Pancreas (tissue), 10 donors: ENCODE data around the gene OPA3. TPM values are rescaled to one million over a fixed set of nuclear protein-coding genes. Genes with fewer than 3 reads are reported as not detected.

Experiments used
- ATAC-seq, 4 donors: fragments of 200-7000 bp; cut with Tn5 transposase; one replicate each; pipeline versions ENCODE4 v1.8.0 to v1.9.1; 2020; ENCODE audit warnings: mild to moderate bottlenecking in 4 of 4, moderate library complexity in 4 of 4
- DNase-seq, 6 donors: peaks; one replicate each; pipeline ENCODE4 v3.0.0-alpha.2; 2020
- FAIRE-seq: peaks from 2 replicates; lab custom pipeline; 2012; peaks lifted over from hg19 to GRCh38; lab: Jason Lieb, UNC
- H3K27ac ChIP-seq, 4 donors: fragments of 200-600 bp; sonication (generic); 1 replicate in 3 of 4; 2 replicates in 1 of 4; pipeline versions ENCODE4 v1.5.0 to v1.8.0; 2020
- H3K27me3 ChIP-seq, 4 donors: fragments of 200-600 bp; one replicate each; pipeline ENCODE4 v1.8.0; 2021
- H3K36me3 ChIP-seq, 3 donors: fragments of 200-600 bp; sonication (generic) in 1 of 3; one replicate each; pipeline versions ENCODE4 v1.5.0 to v1.8.0; 2020 to 2021
- H3K4me1 ChIP-seq, 3 donors: fragments of 200-600 bp; one replicate each; pipeline ENCODE4 v1.8.0; 2021
- H3K4me3 ChIP-seq, 4 donors: fragments of 200-600 bp; sonication (generic) in 2 of 4; one replicate each; pipeline versions ENCODE4 v1.5.0 to v1.8.0; 2020 to 2021
- H3K9me3 ChIP-seq, 4 donors: fragments of 200-600 bp; one replicate each; pipeline ENCODE4 v1.8.0; 2021
- WGBS, 2 donors: extraction: QIAGEN DNeasy Blood & Tissue Kit; methylation state at CpG; one replicate each; pipeline ENCODE4 v1.1.7; 2013; 5-methylcytosine and 5-hydroxymethylcytosine counted together
- intact Hi-C, 3 donors: fragments of 100-400 bp; cut with DNase I; formaldehyde crosslinking; loops; one replicate each; pipeline versions ENCODE4 v1.11.1 to v1.14.2; 2022
- polyA plus RNA-seq, 2 donors: library from polyadenylated mRNA; stranded (reverse); fragments of 200-250 nt; gene quantifications; one replicate each; pipeline ENCODE4 v1.2.3, GENCODE V29; 2013
- total RNA-seq, 6 donors: library from RNA; stranded (reverse); fragmentation: NEBNext Ultra II Directional in 4 of 6; extraction: Animal tissue kit (Norgen Biotek cat#: 25700) in 4 of 6; gene quantifications; one replicate each; pipeline versions ENCODE4 v1.2.1 to v1.2.4, GENCODE V29; 2021 to 2023
- TF ChIP-seq, protein P1 (sequence below), 4 donors: fragments of 200-600 bp; sonication (generic) in 3 of 4; IDR thresholded peaks; one replicate each; pipeline versions ENCODE4 v1.5.0 to v1.8.0; 2021; ENCODE audit warnings: antibody characterized with exemption in 4 of 4
- donor health status: healthy with polysubstance abuse.
- donor health status: DM: no; HTN: no; CAD: no; lungs with moderate emphysema.
- donor health status: DM: no; HTN: no; CAD: no.
- donor health status: control.
- donor health status: control.
- donor health status: Bipolar disorder and iron deficiency.
- donor health status: DM: yes; HTN: yes; CAD: no.
- donor health status: DM: no; HTN: no; CAD: no.
- donor health status: DM: no; HTN: no; CAD: no.
- donor health status: DM: yes; HTN: yes; CAD: no.

The OPA3 gene
- total and polyA plus RNA-seq, 8 donors, result 3.4 to 8.0 (median 4.7) TPM

DNA sequence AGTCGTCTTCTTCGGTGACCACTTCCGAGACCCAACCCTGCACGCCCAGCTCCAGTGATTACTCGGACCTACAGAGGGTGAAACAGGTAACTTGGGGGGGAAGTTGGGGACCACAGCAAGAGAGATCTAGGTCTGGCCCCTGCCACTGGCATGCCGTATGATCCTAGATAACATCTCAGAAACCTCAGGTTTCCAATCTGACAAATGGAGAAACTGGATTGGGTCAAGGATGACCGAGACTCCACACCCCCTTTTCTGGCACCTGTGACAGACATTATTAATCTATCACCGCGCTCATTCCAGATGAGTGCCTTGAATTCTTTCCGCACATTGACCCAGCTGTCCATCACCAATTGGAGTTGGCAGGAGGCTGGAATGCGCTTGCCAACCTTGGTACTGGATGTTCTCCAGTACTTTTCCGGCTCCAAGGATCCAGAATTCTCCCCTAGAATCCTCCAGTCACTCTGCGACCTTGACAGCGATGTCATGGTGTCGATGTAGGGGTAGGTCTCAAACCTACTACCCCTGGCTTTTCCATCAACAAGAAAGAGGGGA lies 60.0 kb downstream of the OPA3 start:
- H3K27me3 ChIP-seq, result no peaks in the 10 kb centered on the region
- H3K4me1 ChIP-seq, result peaks cover 3 to 7% (median 6%) of the 10 kb centered on the region in 3 donors
- FAIRE-seq (no peak), ATAC-seq (peak; percentile 11 to 65 (median 54)), DNase-seq (peak in 4 of 6 donors; percentile 70 to 83 (median 76))
- WGBS, 2 donors, result 38 to 39% methylated on average over 15 of the region's 15 CpGs
- TF ChIP-seq, protein P1, sequence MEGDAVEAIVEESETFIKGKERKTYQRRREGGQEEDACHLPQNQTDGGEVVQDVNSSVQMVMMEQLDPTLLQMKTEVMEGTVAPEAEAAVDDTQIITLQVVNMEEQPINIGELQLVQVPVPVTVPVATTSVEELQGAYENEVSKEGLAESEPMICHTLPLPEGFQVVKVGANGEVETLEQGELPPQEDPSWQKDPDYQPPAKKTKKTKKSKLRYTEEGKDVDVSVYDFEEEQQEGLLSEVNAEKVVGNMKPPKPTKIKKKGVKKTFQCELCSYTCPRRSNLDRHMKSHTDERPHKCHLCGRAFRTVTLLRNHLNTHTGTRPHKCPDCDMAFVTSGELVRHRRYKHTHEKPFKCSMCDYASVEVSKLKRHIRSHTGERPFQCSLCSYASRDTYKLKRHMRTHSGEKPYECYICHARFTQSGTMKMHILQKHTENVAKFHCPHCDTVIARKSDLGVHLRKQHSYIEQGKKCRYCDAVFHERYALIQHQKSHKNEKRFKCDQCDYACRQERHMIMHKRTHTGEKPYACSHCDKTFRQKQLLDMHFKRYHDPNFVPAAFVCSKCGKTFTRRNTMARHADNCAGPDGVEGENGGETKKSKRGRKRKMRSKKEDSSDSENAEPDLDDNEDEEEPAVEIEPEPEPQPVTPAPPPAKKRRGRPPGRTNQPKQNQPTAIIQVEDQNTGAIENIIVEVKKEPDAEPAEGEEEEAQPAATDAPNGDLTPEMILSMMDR (IDR thresholded peaks at IDR 0.05), result no peak
- peaks cover 0 to 10% (median 0%) of the 10 kb centered on the region in 3 donors for H3K36me3 ChIP-seq
- H3K4me3 ChIP-seq, result no peak overlapping the region
- intact Hi-C loops, result loop anchor here in 2 of 3 donors (5.0 to 10.0 kb wide), 2 partner anchors 110 to 118 kb away; partner anchors contain the start of gene EML2 (in 1 of the 2)
- peak overlapping the region in 3 of 4 donors; percentile 5 to 28 (median 6) for H3K27ac ChIP-seq
- H3K9me3 ChIP-seq, result no peaks in the 10 kb centered on the region

DNA sequence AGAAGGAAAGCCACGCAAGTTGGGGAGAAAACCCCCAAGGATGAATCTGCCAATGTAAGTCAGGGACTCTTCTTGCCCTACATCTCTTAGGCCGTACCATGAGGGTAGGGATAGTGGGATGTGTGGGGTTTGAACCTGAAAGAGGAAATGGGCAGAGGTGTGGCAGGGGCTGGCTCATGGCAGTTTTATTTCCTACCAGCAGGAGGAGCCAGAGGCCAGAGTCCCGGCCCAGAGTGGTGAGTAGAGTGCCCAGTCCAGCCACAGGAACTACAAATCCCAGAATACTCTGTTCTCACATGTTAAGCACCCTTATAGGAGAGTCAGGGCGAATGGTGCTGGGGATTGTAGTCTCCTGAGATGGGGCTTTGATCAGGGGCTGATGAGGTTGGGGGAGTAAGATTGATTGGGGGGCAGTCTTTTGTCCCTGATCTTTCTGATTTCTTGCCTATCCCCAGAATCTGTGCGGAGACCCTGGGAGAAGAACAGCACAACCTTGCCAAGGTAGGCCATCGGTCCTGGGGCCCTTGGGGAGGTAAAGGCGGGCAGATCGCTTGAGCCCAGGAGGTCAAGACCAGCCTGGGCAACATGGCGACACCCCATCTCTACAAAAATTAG lies 60.9 kb downstream of the OPA3 start:
- no peak overlapping the region for H3K27ac ChIP-seq
- intact Hi-C loops, result loop anchor here in 2 of 3 donors (5.0 to 10.0 kb wide), 2 partner anchors 111 to 119 kb away; partner anchors contain the start of gene EML2 (in 1 of the 2)
- no peak for FAIRE-seq
- no peak overlapping the region for H3K4me3 ChIP-seq
- TF ChIP-seq, protein P1 (IDR thresholded peaks at IDR 0.05), result peak; percentile 56 to 91 (median 78)
- peaks cover 3 to 7% (median 3%) of the 10 kb centered on the region in 3 donors for H3K4me1 ChIP-seq
- DNase-seq, result peak; percentile 73 to 89 (median 76)
- 71 to 78% methylated on average over 9 of the region's 9 CpGs for WGBS, 2 donors
- peaks cover 0 to 10% (median 0%) of the 10 kb centered on the region in 3 donors for H3K36me3 ChIP-seq
- H3K27me3 ChIP-seq, result no peaks in the 10 kb centered on the region
- peak; percentile 83 to 92 (median 90) for ATAC-seq
- no peaks in the 10 kb centered on the region for H3K9me3 ChIP-seq

DNA sequence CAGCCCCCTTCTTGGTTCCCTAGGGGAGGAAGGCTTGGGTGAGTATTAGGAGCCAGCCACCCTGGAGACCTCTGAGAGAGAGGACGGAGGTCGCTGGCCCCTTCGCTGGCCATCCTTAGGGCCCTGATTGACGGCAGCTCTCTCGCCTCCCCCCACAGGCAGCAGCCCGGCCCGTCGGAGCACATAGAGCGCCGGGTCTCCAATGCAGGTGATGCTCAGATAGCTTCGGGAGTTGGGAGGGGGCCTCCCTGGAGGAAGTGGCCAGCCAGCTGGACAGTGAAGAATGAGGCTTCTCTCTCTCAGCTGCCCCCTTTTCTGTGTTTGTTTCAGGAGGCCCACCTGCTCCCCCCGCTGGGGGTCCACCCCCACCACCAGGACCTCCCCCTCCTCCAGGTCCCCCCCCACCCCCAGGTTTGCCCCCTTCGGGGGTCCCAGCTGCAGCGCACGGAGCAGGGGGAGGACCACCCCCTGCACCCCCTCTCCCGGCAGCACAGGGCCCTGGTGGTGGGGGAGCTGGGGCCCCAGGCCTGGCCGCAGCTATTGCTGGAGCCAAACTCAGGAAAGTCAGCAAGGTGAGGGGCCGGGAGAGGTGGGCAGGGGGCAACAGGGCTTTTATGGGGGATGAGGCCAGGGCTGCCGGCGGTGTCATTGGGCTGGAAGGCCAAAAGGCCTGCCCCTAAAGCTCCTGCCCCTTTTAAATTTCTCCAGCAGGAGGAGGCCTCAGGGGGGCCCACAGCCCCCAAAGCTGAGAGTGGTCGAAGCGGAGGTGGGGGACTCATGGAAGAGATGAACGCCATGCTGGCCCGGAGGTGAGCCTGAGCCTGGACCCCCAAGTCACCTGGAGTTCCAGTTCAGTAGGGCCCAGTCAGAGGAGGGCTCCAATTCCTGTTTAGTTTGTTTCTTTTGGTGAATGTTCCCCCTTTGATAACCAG lies 62.3 kb downstream of the OPA3 start:
- H3K9me3 ChIP-seq, result no peaks in the 10 kb centered on the region
- FAIRE-seq, result no peak
- 86 to 89% methylated on average over 22 to 23 of the region's 24 CpGs for WGBS, 2 donors
- no peak overlapping the region for H3K4me3 ChIP-seq
- peaks cover 3 to 7% (median 3%) of the 10 kb centered on the region in 3 donors for H3K4me1 ChIP-seq
- no peak for DNase-seq
- H3K36me3 ChIP-seq, result peaks cover 0 to 20% (median 4%) of the 10 kb centered on the region in 3 donors
- no peak for ATAC-seq
- TF ChIP-seq, protein P1 (IDR thresholded peaks at IDR 0.05), result no peak
- no peak overlapping the region for H3K27ac ChIP-seq
- no peaks in the 10 kb centered on the region for H3K27me3 ChIP-seq
- intact Hi-C loops, result loop anchor here in 2 of 3 donors (5.0 to 10.0 kb wide), 2 partner anchors 113 to 120 kb away; partner anchors contain the start of gene EML2 (in 1 of the 2)

DNA sequence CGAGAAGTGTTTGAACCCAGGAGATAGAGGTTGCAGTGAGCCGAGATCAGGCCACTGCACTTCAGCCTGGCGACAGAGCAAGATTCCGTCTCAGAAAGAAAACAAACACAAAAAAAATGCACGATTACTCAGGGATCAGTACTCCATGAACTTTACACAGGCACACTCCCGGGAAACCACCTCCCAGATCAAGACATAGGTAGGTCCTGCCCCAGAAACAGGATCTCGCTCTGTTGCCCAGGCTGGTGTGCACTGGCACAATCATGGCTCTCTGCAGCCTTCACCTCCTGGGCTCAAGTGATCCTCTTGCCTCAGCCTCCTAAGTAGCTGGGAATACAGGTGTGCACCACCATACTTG lies 66.2 kb downstream of the OPA3 start:
- H3K36me3 ChIP-seq, result peaks cover 0 to 20% (median 4%) of the 10 kb centered on the region in 3 donors
- H3K27ac ChIP-seq, result no peak overlapping the region
- DNase-seq (no peak), FAIRE-seq (no peak), ATAC-seq (no peak)
- intact Hi-C loops, result no loop called here
- H3K4me3 ChIP-seq, result no peak overlapping the region
- peaks cover 8 to 16% (median 11%) of the 10 kb centered on the region in 3 donors for H3K4me1 ChIP-seq
- WGBS, 2 donors, result 74 to 77% methylated on average over 7 of the region's 7 CpGs
- H3K27me3 ChIP-seq, result no peaks in the 10 kb centered on the region
- TF ChIP-seq, protein P1 (IDR thresholded peaks at IDR 0.05), result no peak
- no peaks in the 10 kb centered on the region for H3K9me3 ChIP-seq
